H1 (cell line): ENCODE results near the gene ENDOV. TPM values are rescaled to one million over a fixed set of nuclear protein-coding genes. Genes with fewer than 3 reads are reported as not detected.

Experiments used
- EGR1 ChIP-seq: IDR thresholded peaks from 2 replicates; pipeline ENCODE4 v1.6.1; 2011; ENCODE audit warnings: low read depth, low read length, borderline replicate concordance
- RFX5 ChIP-seq: IDR thresholded peaks from 2 replicates; pipeline ENCODE4 v1.6.1; 2011; ENCODE audit warnings: low read depth, low read length, improper control_type of control experiment, borderline replicate concordance
- polyA plus RNA-seq, 7 experiments: library from polyadenylated mRNA; depleted of rRNA in 3 of 7; stranded (reverse) in 5 of 7; unstranded in 2 of 7; fragments of >200 nt in 5 of 7; fragments of 200-250 nt in 2 of 7; gene quantifications; 1 replicate in 5 of 7; 2 replicates in 1 of 7; 4 replicates in 1 of 7; pipeline versions ENCODE4 v1.2.1 to v1.2.3, GENCODE V29; 2011 to 2013; ENCODE audit warnings: missing spikeins in 2 of 7, mixed read lengths in 2 of 7
- total RNA-seq: library from RNA; stranded (reverse); fragmentation: NEBNext Ultra II Directional; extraction: Animal tissue kit (Norgen Biotek cat#: 25700); gene quantifications from 2 replicates; pipeline ENCODE4 v1.2.1, GENCODE V29; 2021

The ENDOV gene
- total and polyA plus RNA-seq, 2 of the 8 experiments (the other 6 are each of a cell fraction or from before 2014, with no cell fraction given) = 10.6 to 13.3 TPM

GRCh38 chr17:80382446-80382845, 32.5 kb upstream of the ENDOV start (continued):
- TF ChIP-seq RFX5 (no peak), EGR1 (no peak)
